GM21737 (cell line): ENCODE measurements around the gene C19orf81.

Experiments
- ATAC-seq: cut with Tn5 transposase; IDR thresholded peaks from one replicate; pipeline ENCODE4 v1.9.1; 2021; ENCODE audit warnings: mild to moderate bottlenecking, moderate library complexity; ENCODE audit not compliant: unreplicated experiment

C19orf81 gene

GRCh38 chr19:50629194-50629593 lies 20.1 kb upstream of the C19orf81 start:
- no peak for ATAC-seq

GRCh38 chr19:50629801-50630200 lies 19.4 kb upstream of the C19orf81 start:
- no peak for ATAC-seq

- ATAC-seq: no peak
These were observed 17.0 kb upstream of the C19orf81 start for GRCh38 chr19:50632151-50632835.

GRCh38 chr19:50633359-50633758 lies 15.9 kb upstream of the C19orf81 start:
- no peak for ATAC-seq

GRCh38 chr19:50633973-50634372 lies 15.3 kb upstream of the C19orf81 start:
- ATAC-seq: no peak

- ATAC-seq: no peak
These were observed 12.7 kb upstream of the C19orf81 start for GRCh38 chr19:50636317-50637085.

- ATAC-seq: no peak
These were observed 10.6 kb upstream of the C19orf81 start for GRCh38 chr19:50638600-50638999.

GRCh38 chr19:50639121-50640112 lies 9.8 kb upstream of the C19orf81 start, which contains the start of gene SYT3:
SYT3 (minus strand) TSS chr19:50639881; CDS start chr19:50637411, 2,470 bp downstream.
- no peak for ATAC-seq

- ATAC-seq: no peak
These were observed 8.9 kb upstream of the C19orf81 start for GRCh38 chr19:50640368-50640767.

- ATAC-seq: no peak
These were observed 4.8 kb upstream of the C19orf81 start for GRCh38 chr19:50644315-50644915.

GRCh38 chr19:50645107-50645506 lies 4.1 kb upstream of the C19orf81 start:
- ATAC-seq: no peak

GRCh38 chr19:50646074-50646807 lies 3.0 kb upstream of the C19orf81 start:
- no peak for ATAC-seq

GRCh38 chr19:50647879-50648615 lies 1.2 kb upstream of the C19orf81 start:
- ATAC-seq: no peak

- no peak for ATAC-seq
These were observed 586 bp upstream of the C19orf81 start for GRCh38 chr19:50648659-50649058.

- ATAC-seq: no peak
These were observed 1.9 kb downstream of the C19orf81 start for GRCh38 chr19:50651174-50651573.

GRCh38 chr19:50652722-50653121 lies 3.5 kb downstream of the C19orf81 start:
- ATAC-seq: no peak

GRCh38 chr19:50654882-50655281 lies 5.6 kb downstream of the C19orf81 start:
- no peak for ATAC-seq

- ATAC-seq: no peak
These were observed 8.0 kb downstream of the C19orf81 start for GRCh38 chr19:50657222-50657669.
